H4 (cell line): Measurements from ENCODE around the gene KRTAP4-11. TPM values are rescaled to one million over a fixed set of nuclear protein-coding genes. Genes with fewer than 3 reads are reported as not detected.
"Not testable (repeated sequence)": the region's sequence is repeated elsewhere in the genome, so short reads cannot be mapped to it uniquely, and the experiment has no call there.

ENCODE experiments used
- DNase-seq: peaks from one replicate; pipeline ENCODE4 v3.0.0-alpha.2; 2015; ENCODE audit warnings: low spot score
- total RNA-seq: library from RNA; depleted of rRNA; stranded (reverse); fragments of >200 nt; shearing (Covaris generic); gene quantifications from 2 replicates; pipeline ENCODE4 v1.2.3, GENCODE V29; 2014; rRNA removed

KRTAP4-11 gene
- not detected in 2 replicates for total RNA-seq

DNA sequence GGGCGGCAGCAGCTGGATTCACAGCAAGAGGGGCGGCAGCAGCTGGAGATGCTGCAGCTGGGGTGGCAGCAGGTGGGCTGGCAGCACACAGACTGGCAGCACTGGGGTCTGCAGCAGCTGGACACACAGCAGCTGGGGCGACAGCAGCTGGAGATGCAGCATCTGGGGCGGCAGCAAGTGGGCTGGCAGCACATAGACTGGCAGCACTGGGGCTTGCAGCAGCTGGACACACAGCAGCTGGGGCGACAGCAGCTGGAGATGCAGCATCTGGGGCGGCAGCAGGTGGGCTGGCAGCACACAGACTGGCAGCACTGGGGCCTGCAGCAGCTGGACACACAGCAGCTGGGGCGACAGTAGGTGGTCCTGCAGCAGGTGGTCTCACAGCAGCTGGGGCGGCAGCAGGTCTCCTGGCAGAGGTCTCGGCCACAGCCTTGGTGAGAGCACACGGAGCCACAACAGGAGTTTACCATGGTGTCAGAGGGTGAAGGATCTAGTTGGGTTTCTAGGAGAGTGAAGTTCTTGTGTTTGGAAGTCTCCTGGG is at the start of gene KRTAP4-11:
TSS of gene KRTAP4-11 (minus strand) at position 528 of the 541 bp plus-strand sequence. CDS start at position 470, 58 bp downstream.
- DNase-seq = not testable (repeated sequence)

DNA sequence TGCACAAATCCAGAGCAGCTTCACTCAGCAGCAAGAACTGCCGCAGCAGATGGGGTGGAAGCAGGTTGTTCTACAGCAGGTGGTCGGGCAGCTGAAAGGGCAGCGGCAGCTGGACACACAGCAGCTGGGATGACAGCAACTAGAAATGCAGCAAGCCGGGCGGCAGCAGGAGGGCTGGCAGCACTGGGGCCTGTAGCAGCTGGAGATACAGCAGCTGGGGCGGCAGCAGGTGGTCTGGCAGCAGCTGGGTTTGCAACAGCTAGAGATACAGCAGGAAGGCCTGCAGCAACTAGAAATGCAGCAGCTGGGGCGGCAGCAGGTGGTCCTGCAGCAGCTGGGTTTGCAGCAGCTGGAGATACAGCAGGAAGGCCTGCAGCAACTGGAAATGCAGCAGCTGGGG is 49.4 kb upstream of the KRTAP4-11 start:
- DNase-seq = no peak

DNA sequence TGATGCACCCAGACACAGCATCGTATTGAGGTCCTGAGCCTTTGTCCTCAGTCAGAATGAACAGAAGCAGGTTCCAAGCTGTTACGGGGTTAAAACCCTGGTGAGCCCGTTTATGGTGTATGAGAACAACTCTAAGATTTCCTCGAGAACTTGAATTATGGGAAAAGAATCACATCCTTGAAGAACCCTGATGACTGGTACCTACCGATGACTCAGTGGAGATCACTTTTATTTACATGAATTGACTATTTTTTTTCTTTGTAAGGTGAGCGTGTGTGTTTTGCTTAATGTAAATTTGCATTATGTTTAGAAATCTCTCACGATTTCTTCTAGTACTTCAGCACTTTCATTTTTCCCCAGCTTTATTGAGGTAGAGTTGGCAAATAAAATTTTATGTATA is 45.7 kb upstream of the KRTAP4-11 start:
- no peak for DNase-seq

DNA sequence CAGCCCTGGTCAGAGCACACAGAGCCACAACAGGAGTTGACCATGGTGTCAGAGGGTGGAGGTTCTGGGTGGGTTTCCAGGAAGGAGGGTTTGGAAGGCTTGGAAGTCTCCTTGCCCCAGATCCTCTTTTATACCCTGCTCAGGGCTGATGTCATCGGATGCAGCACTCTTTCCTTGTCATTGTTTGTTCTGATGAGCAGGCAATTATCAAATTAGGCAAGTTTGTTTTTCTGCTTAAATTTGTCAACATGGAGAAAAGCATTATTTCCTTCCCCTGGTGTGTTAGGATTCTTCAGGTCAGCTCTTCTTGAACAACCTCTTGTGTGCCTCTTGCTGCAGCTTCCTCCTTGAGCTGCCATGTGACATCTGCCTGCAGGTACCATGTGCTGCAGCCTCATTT is 42.5 kb upstream of the KRTAP4-11 start, which contains the start of gene KRTAP4-4:
TSS of gene KRTAP4-4 (minus strand) at position 101 of the 400 bp plus-strand sequence. CDS start at position 44, 57 bp downstream.
- DNase-seq = no peak

DNA sequence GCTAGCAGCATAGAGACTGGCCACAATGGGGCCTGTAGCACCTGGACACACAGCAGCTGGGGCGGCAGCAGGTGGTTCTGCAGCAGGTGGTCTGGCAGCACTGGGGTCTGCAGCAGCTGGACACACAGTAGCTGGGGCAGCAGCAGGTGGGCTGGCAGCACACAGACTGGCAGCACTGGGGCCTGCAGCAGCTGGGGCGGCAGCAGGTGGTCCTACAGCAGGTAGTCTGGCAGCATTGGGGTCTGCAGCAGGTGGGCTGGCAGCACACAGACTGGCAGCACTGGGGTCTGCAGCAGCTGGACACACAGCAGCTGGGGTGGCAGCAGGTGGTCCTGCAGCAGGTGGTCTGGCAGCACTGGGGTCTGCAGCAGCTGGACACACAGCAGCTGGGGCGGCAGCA is 42.0 kb upstream of the KRTAP4-11 start:
- DNase-seq = not testable (repeated sequence)

DNA sequence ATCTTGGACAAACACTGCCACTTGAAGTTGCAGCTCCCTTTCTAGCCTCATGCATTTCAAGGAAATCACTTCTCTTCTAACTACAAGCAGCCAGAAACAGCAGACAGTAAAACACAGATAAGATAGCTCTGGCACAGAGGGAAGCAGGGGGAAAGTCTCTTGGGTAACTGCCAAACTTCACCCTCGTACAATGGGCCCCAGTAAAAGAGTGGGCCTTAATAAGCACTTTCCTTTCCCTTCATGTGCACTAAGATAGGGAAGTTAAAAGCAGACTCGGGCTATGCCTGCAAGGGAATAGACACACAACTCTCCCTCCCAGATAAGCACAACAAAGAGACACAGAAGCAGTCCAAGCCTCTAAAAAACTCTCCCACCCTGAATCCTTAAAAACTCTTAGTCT is 35.7 kb upstream of the KRTAP4-11 start:
- DNase-seq = no peak

DNA sequence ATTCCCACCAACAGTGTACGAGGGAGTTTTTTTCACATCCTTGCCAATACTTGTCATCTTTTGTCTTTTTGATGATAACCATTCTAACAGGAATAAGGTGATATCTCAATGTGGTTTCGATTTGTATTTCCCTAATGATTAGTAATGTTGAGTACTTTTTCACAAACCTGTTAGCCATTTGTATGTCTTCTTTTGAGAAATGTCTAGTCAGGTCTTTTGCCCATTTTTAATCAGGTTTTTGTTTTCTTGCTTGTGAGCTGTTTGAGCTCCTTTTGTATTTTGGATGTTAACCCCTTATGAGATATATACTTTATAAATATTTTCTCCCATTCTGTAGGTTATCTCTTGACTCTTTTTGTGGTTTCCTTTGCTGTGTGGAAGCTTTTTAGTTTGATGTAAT is 33.4 kb upstream of the KRTAP4-11 start:
- DNase-seq = no peak

DNA sequence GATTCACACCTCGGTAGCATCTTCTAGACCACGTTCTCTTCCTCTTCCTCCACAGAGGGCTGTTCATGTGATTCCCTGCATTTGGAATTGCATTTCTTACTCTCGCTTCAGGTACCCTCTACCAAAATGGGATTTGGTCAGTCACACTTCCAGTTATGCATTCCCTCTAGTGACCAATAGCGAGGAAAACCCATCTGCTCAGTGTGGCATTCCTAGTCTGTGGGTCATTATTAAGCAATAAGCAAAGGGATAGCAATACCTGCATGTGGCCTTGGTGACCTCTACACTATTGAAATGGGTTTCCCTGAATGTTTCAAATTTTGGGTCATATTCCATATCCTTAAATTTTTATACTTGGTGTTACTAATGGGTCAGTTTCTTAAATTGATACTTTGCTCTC is 31.9 kb upstream of the KRTAP4-11 start:
- DNase-seq = no peak

DNA sequence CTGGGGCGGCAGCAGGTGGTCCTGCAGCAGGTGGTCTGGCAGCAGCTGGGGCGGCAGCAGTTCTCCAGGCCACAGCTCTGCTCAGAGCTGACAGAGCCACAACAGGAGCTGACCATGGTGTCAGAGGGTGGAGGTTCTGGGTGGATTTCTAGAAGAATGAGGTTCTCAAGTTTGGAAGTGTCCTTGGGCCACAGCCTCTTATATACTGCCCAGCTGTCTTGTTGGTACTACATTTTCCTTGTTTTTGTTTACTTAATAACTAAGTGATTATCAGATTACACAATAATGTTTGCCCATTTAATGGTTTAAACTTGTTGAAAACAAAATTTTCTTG is 31.4 kb upstream of the KRTAP4-11 start, which contains the start of gene KRTAP4-5:
TSS of gene KRTAP4-5 (minus strand) at position 174 of the 334 bp plus-strand sequence. CDS start at position 116, 58 bp downstream.
- DNase-seq = no peak

DNA sequence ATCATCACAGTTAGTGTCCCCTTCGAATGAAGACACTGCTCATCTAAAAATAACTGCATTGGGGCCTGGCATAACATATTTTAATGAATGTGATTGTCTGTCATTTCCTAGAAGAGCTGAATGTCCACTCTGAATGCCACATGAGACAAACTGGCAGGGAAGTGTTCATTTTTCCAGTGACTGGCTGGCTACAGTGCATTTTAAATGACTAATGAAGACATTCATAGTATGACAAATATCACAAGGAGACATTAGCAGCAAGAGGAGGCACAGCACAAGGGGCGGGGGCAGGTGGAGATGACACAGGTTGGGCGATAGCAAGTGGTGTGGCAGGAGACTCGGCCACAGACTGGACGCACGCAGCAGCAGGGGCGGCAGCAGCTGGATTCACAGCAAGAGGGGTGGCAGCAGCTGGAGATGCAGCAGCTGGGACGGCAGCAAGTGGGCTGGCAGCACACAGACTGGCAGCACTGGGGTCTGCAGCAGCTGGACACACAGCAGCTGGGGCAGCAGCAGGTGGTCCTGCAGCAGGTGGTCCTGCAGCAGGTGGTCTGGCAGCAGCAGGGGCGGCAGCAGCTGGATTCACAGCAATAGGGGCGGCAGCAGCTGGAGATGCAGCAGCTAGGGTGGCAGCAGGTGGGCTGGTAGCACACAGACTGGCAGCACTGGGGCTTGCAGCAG is 30.9 kb upstream of the KRTAP4-11 start:
- not testable (repeated sequence) for DNase-seq

DNA sequence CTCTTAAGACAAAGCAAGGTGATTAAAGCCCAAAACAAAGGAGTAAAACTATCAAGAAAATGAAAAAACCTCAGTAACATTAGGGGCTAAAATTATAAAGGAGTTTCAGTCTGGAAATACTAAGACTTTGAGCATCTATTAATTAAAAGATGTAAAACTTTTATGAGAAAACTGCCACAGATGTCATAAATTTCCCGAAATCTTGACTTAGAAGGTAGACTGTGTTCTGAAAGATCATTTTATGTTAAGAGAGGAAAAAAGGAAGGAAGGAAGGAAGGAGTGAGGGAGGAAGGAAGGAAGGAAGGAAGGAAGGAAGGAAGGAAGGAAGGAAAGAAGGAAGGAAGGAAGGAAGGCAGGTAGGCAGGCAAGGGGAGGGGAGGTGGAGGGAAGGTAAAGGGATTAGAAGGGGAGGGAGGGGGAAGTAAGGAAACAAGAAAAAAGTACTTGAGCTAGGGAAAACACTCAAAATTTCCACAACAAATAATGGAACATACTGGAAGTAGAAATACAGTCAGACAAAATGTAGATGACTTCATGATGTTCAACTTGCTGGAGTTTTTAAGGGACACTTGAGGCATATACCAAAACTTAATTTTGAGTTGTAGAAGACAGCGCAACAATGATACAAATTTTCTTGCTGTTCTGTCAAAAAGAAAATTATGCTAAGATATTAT is 29.5 kb upstream of the KRTAP4-11 start:
- DNase-seq = no peak

DNA sequence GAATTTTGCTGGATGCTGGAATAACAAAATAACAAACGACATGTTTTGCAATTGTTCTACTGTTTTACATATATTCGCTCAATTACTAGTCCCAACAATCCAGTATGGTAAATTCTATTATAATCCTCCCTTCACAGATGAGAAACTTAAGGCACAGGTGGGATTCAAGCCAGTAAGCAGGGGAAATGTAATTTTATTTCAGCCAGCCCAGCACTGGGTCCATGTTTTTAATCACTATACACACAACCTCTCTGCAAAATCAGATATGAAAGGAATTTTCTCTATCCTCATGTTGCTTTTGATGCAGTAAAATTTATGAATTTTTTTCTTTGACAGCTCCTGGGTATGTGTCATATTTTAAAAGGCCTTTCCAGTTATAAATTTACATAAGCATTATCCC is 27.1 kb upstream of the KRTAP4-11 start:
- no peak for DNase-seq

DNA sequence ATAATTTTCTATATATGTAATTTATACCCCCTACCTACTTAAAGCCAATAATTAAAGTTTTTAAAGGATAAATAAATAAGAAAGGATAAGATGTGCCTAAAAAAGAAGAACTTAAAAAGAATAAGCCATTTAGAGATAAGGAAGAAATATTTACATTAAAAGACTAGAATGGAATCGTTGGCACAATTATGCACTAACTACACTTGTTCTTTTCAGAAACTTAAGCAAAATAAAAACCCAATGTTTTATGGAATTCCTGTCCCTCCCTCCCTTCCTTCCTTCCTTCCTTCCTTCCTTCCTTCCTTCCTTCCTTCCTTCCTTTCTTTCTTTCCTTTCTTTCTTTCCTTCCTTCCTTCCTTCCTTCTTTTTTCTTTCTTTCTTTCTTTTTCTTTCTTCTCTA is 26.7 kb upstream of the KRTAP4-11 start:
- no peak for DNase-seq

DNA sequence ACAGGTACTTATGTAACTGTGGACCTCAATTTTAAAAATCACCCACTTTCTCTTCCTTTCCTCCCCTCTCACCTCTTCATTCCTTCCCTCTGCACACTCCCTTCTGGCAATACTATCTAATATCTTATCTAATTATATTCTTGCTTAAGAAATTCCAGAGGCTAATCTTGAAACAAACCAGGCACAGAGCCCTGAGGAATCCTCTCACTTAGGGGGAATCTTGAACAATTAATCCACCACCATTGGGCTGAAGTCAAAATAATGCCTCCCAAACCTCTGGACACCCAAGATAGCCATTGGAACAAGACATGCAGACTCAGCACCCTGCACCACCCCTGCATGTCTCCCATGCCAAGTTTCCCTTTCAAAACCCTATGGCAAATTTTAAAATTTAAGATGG is 23.2 kb upstream of the KRTAP4-11 start:
- DNase-seq = no peak

DNA sequence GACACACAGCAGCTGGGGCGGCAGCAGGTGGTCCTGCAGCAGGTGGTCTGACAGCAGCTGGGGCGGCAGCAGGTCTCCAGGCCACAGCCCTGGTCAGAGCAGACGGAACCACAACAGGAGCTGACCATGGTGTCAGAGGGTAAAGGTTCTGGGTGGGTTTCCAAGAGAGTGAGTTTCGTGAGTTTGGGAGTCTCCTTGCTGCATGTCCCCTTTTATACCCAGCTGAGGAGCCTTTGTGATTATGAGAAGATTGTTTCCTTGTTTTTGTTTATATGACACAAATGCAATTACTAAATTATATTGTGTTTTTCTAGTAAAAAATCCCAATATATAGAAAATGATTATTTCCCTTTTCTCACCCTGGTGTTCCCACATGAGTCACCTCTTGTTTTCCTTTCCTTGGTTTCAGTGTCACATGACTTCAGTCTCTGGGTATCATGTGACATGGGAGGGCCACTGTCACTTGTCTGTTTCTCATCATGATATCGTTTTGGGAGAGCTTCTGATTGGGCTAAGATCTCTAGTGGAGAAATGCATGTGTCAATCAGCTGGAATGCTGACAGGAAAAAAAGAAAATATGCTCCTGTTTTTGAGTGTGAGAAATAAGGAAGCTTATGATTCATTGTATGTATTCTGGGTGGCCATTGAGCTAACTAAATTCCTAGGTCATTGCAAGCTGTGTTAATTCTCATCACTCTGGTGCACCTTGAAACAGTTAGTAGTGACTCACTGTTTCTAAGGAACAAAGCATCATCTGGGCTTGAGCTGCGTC is 22.4 kb upstream of the KRTAP4-11 start, which contains the start of gene KRTAP4-6:
TSS of gene KRTAP4-6 (minus strand) at position 185 of the 772 bp plus-strand sequence. CDS start at position 128, 57 bp downstream.
- DNase-seq = no peak

DNA sequence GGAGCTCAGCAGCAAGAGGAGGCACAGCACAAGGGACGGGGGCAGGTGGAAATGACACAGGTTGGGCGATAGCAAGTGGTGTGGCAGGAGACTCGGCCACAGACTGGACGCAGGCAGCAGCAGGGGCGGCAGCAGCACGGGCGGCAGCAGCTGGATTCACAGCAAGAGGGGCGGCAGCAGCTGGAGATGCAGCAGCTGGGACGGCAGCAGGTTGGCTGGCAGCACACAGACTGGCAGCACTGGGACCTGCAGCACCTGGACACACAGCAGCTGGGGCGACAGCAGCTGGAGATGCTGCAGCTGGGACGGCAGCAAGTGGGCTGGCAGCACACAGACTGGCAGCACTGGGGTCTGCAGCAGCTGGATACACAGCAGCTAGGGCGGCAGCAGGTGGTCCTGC is 21.7 kb upstream of the KRTAP4-11 start:
- not testable (repeated sequence) for DNase-seq

DNA sequence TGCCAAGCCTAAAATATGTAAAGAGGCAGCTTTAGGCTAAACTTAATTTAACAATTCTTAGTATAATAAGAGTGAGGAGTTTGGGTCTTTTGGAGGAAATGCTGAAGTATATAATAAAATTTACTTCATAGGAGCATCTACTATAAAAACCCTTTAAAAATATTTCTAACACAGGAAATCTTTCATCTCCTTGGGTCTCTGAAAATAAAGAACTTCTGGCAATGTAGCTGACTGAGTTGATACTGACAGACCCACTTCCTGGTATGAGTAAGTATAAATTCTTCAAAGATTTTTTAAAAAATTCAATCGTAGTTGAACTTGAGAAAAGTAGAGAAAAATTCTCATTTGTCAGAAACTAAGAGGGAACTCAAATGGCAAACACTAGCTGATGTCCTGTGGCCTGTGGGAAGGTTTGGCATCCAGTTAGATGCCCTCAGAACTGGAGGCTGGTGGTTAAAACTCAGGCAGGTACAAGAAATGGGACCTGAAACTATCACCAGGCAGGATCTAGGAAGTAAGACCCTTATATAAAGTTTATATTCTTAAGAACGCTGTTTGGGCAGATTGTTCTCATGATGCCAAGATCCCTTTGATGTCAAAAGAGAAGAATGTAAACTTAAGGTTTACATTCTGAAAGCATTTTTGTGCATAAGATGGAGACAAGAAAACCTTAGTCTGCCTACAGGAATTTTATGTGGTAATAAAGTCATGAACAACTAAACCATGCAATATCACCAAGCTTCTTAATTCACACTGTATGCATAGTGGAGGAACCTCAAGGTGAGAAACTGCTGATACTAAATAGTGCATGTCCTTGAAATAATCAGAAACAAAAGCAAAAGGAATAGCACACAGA is 15.9 kb upstream of the KRTAP4-11 start:
- no peak for DNase-seq

DNA sequence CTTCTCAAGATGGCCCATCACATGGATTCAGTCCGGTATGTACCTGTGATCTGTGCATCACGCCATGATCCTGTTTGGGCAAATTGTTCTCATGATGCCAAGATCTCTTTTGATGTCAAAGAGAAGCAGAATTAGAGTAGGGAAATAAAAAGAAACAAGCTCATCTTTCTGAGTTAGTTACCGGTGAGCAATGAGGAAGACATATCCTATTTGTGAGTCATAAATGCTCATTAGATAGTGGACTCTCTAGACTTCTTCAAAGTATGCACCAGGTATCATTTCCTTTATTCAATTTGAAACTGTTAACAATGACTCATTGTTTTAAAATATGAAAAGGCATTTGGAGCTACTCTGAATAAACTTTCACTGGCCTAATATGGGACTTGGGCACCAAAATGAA is 13.8 kb upstream of the KRTAP4-11 start:
- no peak for DNase-seq

DNA sequence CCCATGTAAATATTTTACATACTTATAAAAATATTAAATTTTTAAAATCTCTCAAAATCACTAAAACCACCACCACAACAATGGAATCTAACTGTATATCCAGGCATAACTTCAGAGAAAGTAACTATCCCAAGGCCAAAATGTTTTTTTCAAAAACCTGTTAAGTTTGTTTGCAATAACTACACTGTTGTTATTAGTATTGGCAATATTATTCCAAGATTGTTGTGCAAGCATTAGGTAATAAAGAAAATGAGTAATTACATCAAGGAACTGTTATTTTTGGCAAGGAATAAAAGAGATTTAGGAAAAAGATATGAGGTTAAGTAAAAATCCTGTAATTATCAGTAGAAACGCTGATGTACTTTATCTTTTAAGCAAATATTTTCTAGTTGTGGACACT is 9.2 kb upstream of the KRTAP4-11 start:
- no peak for DNase-seq

DNA sequence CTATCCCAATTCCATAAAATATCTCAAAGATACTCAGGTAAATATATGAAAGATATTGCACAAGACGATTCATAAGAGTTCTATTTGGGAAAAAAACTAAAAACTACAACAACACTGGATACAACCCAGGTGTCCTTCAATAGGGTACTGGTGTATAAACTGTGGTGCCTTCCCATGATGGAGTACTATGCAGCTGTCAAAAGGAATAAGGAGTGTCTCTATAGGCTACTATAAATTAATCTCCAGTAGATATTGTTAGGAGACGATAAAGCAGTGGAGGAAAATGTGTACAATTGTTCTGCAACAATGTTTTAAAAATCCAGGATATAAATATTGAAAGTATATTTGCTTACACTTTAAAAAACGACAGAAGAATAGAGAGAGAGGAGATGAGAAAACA is 8.2 kb upstream of the KRTAP4-11 start:
- DNase-seq = no peak

DNA sequence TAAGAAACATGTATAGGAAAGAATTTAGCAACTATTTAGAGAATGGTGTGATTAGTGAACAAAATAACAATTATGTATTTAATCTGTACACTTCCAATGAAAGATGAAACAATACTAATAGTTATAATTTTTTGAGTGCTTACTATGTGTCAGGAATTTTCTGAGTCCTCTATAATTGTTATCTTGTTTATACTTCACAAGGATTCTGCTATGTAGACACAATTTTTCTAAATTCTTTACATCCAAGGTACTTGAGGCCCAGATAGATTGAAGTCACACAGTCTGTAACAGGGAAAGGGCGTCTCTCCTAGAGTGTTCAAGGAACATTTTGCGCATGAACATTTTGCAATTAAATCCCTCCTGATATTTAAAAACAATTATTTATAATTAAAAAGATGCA is 6.9 kb upstream of the KRTAP4-11 start:
- DNase-seq = no peak
